DND-41 (cell line): ENCODE results near the gene COG7.
A peak's percentile ranks its signal among the peaks of the same experiment; 100 is the strongest.

Experiments
- EZH2 ChIP-seq: IDR thresholded peaks from 3 replicates; pipeline ENCODE4 v1.6.1; 2012; ENCODE audit warnings: borderline replicate concordance, low read depth, mild to moderate bottlenecking, moderate library complexity, low read length, inconsistent platforms; ENCODE audit not compliant: severe bottlenecking
- TF ChIP-seq, protein P1 (sequence below): IDR thresholded peaks from 2 replicates; pipeline ENCODE4 v1.5.1; 2012; ENCODE audit warnings: borderline replicate concordance, low read length, moderate library complexity, mild to moderate bottlenecking; ENCODE audit not compliant: poor library complexity, severe bottlenecking; ENCODE audit errors: extremely low read depth

DNA sequence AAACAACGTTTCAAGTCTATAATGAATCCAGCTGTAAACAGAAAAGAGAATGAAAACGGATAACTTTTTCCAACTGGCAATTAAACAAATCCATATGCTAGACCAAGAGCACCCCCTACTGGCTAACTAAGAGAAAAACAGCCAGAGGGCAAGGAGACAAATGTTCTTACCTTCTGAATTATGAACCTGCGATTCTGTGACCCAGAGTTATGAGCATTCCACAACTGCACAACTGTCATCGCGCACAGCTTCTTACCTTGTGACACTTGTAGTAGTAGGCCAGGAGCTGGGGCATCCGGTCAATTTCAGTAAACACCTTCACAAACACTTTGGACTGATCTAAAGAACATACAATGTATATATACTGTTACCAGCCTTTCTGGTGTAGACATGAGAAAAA lies 18.6 kb downstream of the COG7 start:
- TF ChIP-seq EZH2 = no peak
- TF ChIP-seq, protein P1, sequence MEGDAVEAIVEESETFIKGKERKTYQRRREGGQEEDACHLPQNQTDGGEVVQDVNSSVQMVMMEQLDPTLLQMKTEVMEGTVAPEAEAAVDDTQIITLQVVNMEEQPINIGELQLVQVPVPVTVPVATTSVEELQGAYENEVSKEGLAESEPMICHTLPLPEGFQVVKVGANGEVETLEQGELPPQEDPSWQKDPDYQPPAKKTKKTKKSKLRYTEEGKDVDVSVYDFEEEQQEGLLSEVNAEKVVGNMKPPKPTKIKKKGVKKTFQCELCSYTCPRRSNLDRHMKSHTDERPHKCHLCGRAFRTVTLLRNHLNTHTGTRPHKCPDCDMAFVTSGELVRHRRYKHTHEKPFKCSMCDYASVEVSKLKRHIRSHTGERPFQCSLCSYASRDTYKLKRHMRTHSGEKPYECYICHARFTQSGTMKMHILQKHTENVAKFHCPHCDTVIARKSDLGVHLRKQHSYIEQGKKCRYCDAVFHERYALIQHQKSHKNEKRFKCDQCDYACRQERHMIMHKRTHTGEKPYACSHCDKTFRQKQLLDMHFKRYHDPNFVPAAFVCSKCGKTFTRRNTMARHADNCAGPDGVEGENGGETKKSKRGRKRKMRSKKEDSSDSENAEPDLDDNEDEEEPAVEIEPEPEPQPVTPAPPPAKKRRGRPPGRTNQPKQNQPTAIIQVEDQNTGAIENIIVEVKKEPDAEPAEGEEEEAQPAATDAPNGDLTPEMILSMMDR = peak; percentile 93
